ENCODE data around the gene PARD3. TPM values are rescaled to one million over a fixed set of nuclear protein-coding genes. Genes with fewer than 3 reads are reported as not detected.

Gene PARD3
- total and polyA plus RNA-seq, 2 donors (not counting 3 experiments of a cell fraction or from before 2014, with no cell fraction given) = 7.3 to 24.1 TPM

DNA sequence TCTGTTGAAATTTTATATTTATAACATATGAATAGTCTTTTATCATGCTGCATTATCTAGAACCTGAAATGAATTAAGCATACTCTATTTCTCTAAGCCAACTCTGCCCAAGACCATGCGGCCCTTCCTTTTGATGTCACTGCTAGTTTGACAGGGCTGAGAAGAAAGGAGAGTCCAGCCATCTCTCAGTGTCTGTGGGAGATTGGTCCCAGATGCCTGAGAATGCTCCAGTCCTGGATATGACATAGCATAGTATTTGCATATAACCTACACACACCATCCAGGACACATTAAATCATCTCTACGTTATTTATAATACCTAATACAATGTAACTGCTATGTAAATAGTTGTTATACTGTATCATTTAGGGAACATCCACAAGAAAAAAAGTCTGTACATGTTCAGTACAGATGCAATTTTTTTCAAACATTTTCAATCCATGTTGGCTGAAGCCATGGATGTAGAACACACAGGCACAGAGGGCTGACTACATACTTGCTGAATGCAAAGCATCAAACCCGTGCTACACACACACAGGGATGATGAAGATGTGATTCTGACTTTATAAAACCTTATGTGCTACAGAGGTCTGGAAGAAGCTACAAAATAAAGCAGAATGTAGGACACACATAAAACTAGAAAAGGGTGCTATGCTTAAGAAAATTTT, 315.4 kb downstream of the PARD3 start:
- intact Hi-C loops (cut with micrococcal nuclease) (no loop called here), dilution Hi-C loops (cut with MboI; ENCODE audit: extremely low pct_ligation_motif_present, low sequenced_read_pairs) (no loop called here)
- H2AFZ ChIP-seq (ENCODE audit: low read depth, low read length) = no peak overlapping the region
- no peaks in the 10 kb centered on the region for H4K20me1 ChIP-seq (replicated peaks; ENCODE audit: control insufficient read depth, extremely low read depth, insufficient read depth, low read length)
- no peak overlapping the region for H3K4me3 ChIP-seq (replicated peaks in 1 of 3; ENCODE audit: insufficient read depth in 1 of 3, low read depth in 1 of 3, low read length in 3 of 3)
- H3K79me2 ChIP-seq (ENCODE audit: control insufficient read depth, insufficient read depth, low read length) = no peaks in the 10 kb centered on the region
- H3K9me3 ChIP-seq (replicated peaks; ENCODE audit: control insufficient read depth, insufficient read depth, low read length) = no peaks in the 10 kb centered on the region
- BruUV-seq (replicated peaks) = no TSS peak
- no peak overlapping the region for H3K27ac ChIP-seq (ENCODE audit: insufficient read depth, low read depth, low read length)
- FAIRE-seq (no peak), DNase-seq (ENCODE audit: low read depth, low spot score) (no peak)
- peaks cover 3% of the 10 kb centered on the region for H3K9me1 ChIP-seq (replicated peaks; ENCODE audit: control insufficient read depth, extremely low read depth, insufficient read depth, low read length)
- no peaks in the 10 kb centered on the region for H3K36me3 ChIP-seq (ENCODE audit: control insufficient read depth in 2 of 2, extremely low read depth in 1 of 2, insufficient read depth in 2 of 2, low read length in 2 of 2)
- CTCF ChIA-PET = interaction anchor here (0.6 to 2.2 kb wide), 3 partner anchors 17 to 588 kb away, joined by 3 to 6 read pairs (median 3); no protein-coding TSS in a partner anchor
- H3K27me3 ChIP-seq (ENCODE audit: control insufficient read depth in 2 of 2, insufficient read depth in 2 of 2, low read length in 2 of 2) = no peaks in the 10 kb centered on the region
- no peak overlapping the region for H3K4me2 ChIP-seq (ENCODE audit: insufficient read depth, low read length)
- no peak for TF ChIP-seq JUN (IDR thresholded peaks at IDR 0.05; ENCODE audit: borderline replicate concordance, insufficient read depth, insufficient read length, low read depth)
- TF ChIP-seq GATA2 (IDR thresholded peaks at IDR 0.05; ENCODE audit: insufficient read depth, insufficient read length, low read depth, low read length) = no peak
- TF ChIP-seq, protein P1, sequence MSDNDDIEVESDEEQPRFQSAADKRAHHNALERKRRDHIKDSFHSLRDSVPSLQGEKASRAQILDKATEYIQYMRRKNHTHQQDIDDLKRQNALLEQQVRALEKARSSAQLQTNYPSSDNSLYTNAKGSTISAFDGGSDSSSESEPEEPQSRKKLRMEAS (IDR thresholded peaks at IDR 0.05; ENCODE audit: insufficient read depth, insufficient read length) = no peak
- no peak for TF ChIP-seq POLR2AphosphoS5 (IDR thresholded peaks at IDR 0.05; ENCODE audit: insufficient read depth, low read depth, low read length)
- TF ChIP-seq POLR2A (IDR thresholded peaks at IDR 0.05; ENCODE audit: low read depth, low read length) = no peak
- TF ChIP-seq, protein P2, sequence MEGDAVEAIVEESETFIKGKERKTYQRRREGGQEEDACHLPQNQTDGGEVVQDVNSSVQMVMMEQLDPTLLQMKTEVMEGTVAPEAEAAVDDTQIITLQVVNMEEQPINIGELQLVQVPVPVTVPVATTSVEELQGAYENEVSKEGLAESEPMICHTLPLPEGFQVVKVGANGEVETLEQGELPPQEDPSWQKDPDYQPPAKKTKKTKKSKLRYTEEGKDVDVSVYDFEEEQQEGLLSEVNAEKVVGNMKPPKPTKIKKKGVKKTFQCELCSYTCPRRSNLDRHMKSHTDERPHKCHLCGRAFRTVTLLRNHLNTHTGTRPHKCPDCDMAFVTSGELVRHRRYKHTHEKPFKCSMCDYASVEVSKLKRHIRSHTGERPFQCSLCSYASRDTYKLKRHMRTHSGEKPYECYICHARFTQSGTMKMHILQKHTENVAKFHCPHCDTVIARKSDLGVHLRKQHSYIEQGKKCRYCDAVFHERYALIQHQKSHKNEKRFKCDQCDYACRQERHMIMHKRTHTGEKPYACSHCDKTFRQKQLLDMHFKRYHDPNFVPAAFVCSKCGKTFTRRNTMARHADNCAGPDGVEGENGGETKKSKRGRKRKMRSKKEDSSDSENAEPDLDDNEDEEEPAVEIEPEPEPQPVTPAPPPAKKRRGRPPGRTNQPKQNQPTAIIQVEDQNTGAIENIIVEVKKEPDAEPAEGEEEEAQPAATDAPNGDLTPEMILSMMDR (IDR thresholded peaks at IDR 0.05; ENCODE audit: extremely low read depth in 1 of 2, insufficient read depth in 1 of 2, low read depth in 1 of 2, low read length in 2 of 2) = no peak
- no peak for TF ChIP-seq MYC (IDR thresholded peaks at IDR 0.05; ENCODE audit: low read depth, low read length)
- no peak for TF ChIP-seq EZH2 (IDR thresholded peaks at IDR 0.05; ENCODE audit: borderline replicate concordance, low read depth, low read length, severe bottlenecking)
- no peak for TF ChIP-seq FOS (IDR thresholded peaks at IDR 0.05; ENCODE audit: borderline replicate concordance, insufficient read depth, low read length)
- no peak overlapping the region for H3K9ac ChIP-seq (replicated peaks; ENCODE audit: extremely low read depth, insufficient read depth, low read length)
- no peaks in the 10 kb centered on the region for H3K4me1 ChIP-seq (ENCODE audit: control insufficient read depth, extremely low read depth, insufficient read depth, low read length)
- POLR2A ChIA-PET = no interaction called here
